Progenitor cell of endocrine pancreas (in vitro differentiated cells): ENCODE measurements around the gene ASAP2. TPM values are rescaled to one million over a fixed set of nuclear protein-coding genes. Genes with fewer than 3 reads are reported as not detected.

Experiments used
- DNase-seq: peaks from one replicate; pipeline ENCODE4 v3.0.0; 2021; ENCODE audit warnings: low spot score; ENCODE audit not compliant: unreplicated experiment
- H3K27ac Mint-ChIP-seq: 2 replicates; pipeline ENCODE4 v1.8.0; 2021; ENCODE audit warnings: mild to moderate bottlenecking, moderate library complexity, mixed read lengths
- H3K27me3 Mint-ChIP-seq: 2 replicates; pipeline ENCODE4 v1.8.0; 2021; ENCODE audit warnings: mixed read lengths
- H3K36me3 Mint-ChIP-seq: 2 replicates; pipeline ENCODE4 v1.8.0; 2022; ENCODE audit warnings: mixed read lengths; ENCODE audit not compliant: insufficient read depth
- H3K4me1 Mint-ChIP-seq: 2 replicates; pipeline ENCODE4 v1.8.0; 2021; ENCODE audit warnings: low read depth, mixed read lengths
- H3K4me3 Mint-ChIP-seq: 2 replicates; pipeline ENCODE4 v1.8.0; 2021; ENCODE audit warnings: low read depth, mild to moderate bottlenecking, moderate library complexity, mixed read lengths
- H3K9me3 Mint-ChIP-seq: 2 replicates; pipeline ENCODE4 v1.8.0; 2021; ENCODE audit warnings: low read depth, mixed read lengths
- CTCF ChIP-seq: fragments of 200-600 bp; sonication (generic); IDR thresholded peaks from one replicate; pipeline ENCODE4 v1.5.0; 2021; ENCODE audit warnings: antibody characterized with exemption, mild to moderate bottlenecking; ENCODE audit not compliant: unreplicated experiment
- total RNA-seq: library from RNA; stranded (reverse); gene quantifications from 2 replicates; pipeline ENCODE4 v1.2.1, GENCODE V29; 2021

ASAP2 gene
- total RNA-seq, 1 donor from 2014 or later, result 65.4 TPM

DNA sequence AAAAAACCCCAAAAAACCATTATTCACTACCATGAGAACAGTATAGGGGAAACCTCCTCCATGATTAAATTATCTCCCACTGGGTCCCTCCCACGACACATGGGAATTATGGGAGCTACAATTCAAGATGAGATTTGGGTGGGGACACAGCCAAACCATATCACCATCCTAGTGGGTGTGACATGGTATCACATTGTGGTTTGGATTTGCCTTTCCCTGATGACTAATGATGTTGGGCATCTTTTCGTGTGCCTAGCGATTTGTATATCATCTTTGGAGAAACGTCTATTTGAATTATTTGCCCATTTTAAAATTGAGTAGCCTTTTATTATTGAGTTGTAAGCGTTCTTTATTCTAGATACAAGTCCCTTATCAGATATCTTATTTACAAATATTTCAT, 8.7 kb upstream of the ASAP2 start:
- H3K27me3 Mint-ChIP-seq, result no peaks in the 10 kb centered on the region
- DNase-seq, result no peak
- peaks cover 7% of the 10 kb centered on the region for H3K4me1 Mint-ChIP-seq
- H3K9me3 Mint-ChIP-seq, result no peaks in the 10 kb centered on the region
- H3K27ac Mint-ChIP-seq, result no peak overlapping the region
- no peak for TF ChIP-seq CTCF
- H3K4me3 Mint-ChIP-seq, result no peak overlapping the region
- H3K36me3 Mint-ChIP-seq, result no peaks in the 10 kb centered on the region

GRCh38 chr2:9199716-9200632, 6.6 kb upstream of the ASAP2 start:
- no peaks in the 10 kb centered on the region for H3K36me3 Mint-ChIP-seq
- no peaks in the 10 kb centered on the region for H3K9me3 Mint-ChIP-seq
- no peak overlapping the region for H3K27ac Mint-ChIP-seq
- no peak for DNase-seq
- peaks cover 17% of the 10 kb centered on the region for H3K4me1 Mint-ChIP-seq
- no peak for TF ChIP-seq CTCF
- no peak overlapping the region for H3K4me3 Mint-ChIP-seq
- no peaks in the 10 kb centered on the region for H3K27me3 Mint-ChIP-seq

DNA sequence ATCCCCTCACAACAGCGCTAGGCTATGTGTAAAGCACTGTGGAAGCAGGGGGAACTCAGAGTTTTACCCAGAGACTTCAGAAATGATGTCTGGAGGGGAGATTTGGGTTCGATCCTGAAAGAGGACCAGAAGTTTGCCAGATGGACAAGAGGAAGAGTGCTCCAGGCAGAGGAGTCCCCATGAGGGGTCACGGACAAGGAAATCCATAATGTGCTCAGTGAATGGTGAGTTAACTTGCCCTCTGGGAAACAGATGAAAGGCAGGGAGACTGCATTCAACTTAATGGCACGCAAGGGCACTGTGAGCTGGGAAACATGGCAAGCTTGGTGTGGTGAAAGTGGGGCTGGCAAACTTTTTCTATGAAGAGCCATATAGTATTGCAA, 6.0 kb upstream of the ASAP2 start:
- H3K27ac Mint-ChIP-seq, result no peak overlapping the region
- H3K27me3 Mint-ChIP-seq, result no peaks in the 10 kb centered on the region
- peaks cover 24% of the 10 kb centered on the region for H3K4me1 Mint-ChIP-seq
- no peak overlapping the region for H3K4me3 Mint-ChIP-seq
- no peaks in the 10 kb centered on the region for H3K36me3 Mint-ChIP-seq
- no peaks in the 10 kb centered on the region for H3K9me3 Mint-ChIP-seq
- no peak for DNase-seq
- TF ChIP-seq CTCF, result no peak

GRCh38 chr2:9201185-9201891, 5.3 kb upstream of the ASAP2 start:
- Mint-ChIP-seq H3K27me3 (no peaks in the 10 kb centered on the region), H3K9me3 (no peaks in the 10 kb centered on the region), H3K27ac (no peak overlapping the region), H3K4me3 (no peak overlapping the region), H3K4me1 (peaks cover 28% of the 10 kb centered on the region), H3K36me3 (no peaks in the 10 kb centered on the region)
- no peak for DNase-seq
- no peak for TF ChIP-seq CTCF

DNA sequence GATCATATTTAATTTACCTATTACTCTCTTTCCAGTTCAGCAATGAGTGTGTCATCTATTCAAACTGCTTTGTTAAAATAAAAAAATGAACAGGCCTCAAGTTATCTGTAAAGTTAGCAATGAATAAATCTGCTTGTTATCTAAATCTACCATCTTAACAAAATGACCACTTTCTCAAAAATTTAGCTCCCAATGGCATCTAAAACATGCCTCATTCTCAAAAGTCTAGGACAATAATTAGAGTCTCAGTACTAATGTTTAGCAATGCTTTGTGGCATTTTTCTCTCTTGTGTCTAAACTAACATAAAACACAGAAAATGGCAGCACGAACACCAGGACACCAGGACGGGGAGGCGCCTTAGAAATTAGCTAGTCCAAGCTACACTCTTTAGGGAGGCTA, 3.6 kb upstream of the ASAP2 start:
- Mint-ChIP-seq H3K27me3 (no peaks in the 10 kb centered on the region), H3K36me3 (no peaks in the 10 kb centered on the region), H3K4me3 (no peak overlapping the region), H3K4me1 (peaks cover 31% of the 10 kb centered on the region), H3K27ac (no peak overlapping the region), H3K9me3 (no peaks in the 10 kb centered on the region)
- TF ChIP-seq CTCF, result no peak
- DNase-seq, result no peak
